GM12878 (cell line): ENCODE data around the gene TIAM1. TPM values are rescaled to one million over a fixed set of nuclear protein-coding genes. Genes with fewer than 3 reads are reported as not detected.

Experiments used
- ATAC-seq: fragments of 200-7000 bp; cut with Tn5 transposase; 3 replicates; pipeline ENCODE4 v1.9.1; 2020; ENCODE audit warnings: mild to moderate bottlenecking, moderate library complexity
- BruUV-seq: library from RNA; stranded (reverse); fragments of 400-500 nt; replicated peaks from 2 replicates; lab custom pipeline; 2021; lab: Mats Ljungman, UMichigan
- CTCF ChIA-PET: fragments of 300-600 bp; sonication (Branson Sonifier 250); formaldehyde crosslinking; extraction: SDS; loops from one replicate; lab custom pipeline; 2021; ENCODE audit warnings: inconsistent platforms; lab: Yijun Ruan, JAX
- POLR2A ChIA-PET: fragments of 350-600 bp; formaldehyde crosslinking; extraction: SDS; loops from one replicate; lab custom pipeline; 2021; ENCODE audit warnings: inconsistent platforms; lab: Charles Lee
- RAD21 ChIA-PET: fragments of 300-600 bp; sonication (Branson Sonifier 250); formaldehyde crosslinking; loops from one replicate; lab custom pipeline; 2023; ENCODE audit warnings: antibody characterized with exemption; ENCODE audit not compliant: unreplicated experiment; lab: Charles Lee
- SMC1A ChIA-PET: fragments of 300-600 bp; sonication (Branson Sonifier 250); formaldehyde crosslinking; loops from one replicate; lab custom pipeline; 2023; ENCODE audit not compliant: unreplicated experiment, uncharacterized antibody; lab: Charles Lee
- DNase-seq: peaks from one replicate; pipeline ENCODE4 v3.0.0-alpha.2; 2011; ENCODE audit warnings: low read depth, low spot score
- FAIRE-seq: peaks from 3 replicates; lab custom pipeline; 2011; peaks lifted over from hg19 to GRCh38; lab: Jason Lieb, UNC
- H2AFZ ChIP-seq: 2 replicates; pipeline ENCODE4 v1.6.0; 2011; ENCODE audit warnings: low read depth, low read length, control low read depth; ENCODE audit not compliant: control insufficient read depth
- H3K27ac ChIP-seq: 2 replicates; pipeline ENCODE4 v1.5.1; 2011; ENCODE audit warnings: control low read depth; ENCODE audit not compliant: control insufficient read depth, insufficient read depth
- H3K27me3 ChIP-seq, 2 experiments: replicated peaks in 1 of 2; 2 replicates each; pipeline versions ENCODE4 v1.6.0 to v1.6.1; 2011; ENCODE audit warnings: low read length in 1 of 2; ENCODE audit not compliant: control insufficient read depth in 2 of 2, insufficient read depth in 2 of 2
- H3K36me3 ChIP-seq, 2 experiments: 2 replicates each; pipeline ENCODE4 v1.5.1; 2011; ENCODE audit warnings: low read length in 1 of 2; ENCODE audit not compliant: control insufficient read depth in 2 of 2, insufficient read depth in 2 of 2
- H3K4me1 ChIP-seq: 2 replicates; pipeline ENCODE4 v1.6.1; 2011; ENCODE audit warnings: mild to moderate bottlenecking, low read length, moderate library complexity, mixed read lengths; ENCODE audit not compliant: control insufficient read depth, insufficient read depth
- H3K4me2 ChIP-seq: 2 replicates; pipeline ENCODE4 v1.6.0; 2011; ENCODE audit warnings: control low read depth; ENCODE audit not compliant: control insufficient read depth, insufficient read depth
- H3K4me3 ChIP-seq: fragments of 200-600 bp; sonication (generic); 2 replicates; pipeline ENCODE4 v1.5.1; 2016
- H3K79me2 ChIP-seq: 2 replicates; pipeline ENCODE4 v1.6.0; 2011; ENCODE audit warnings: low read length; ENCODE audit not compliant: control insufficient read depth, insufficient read depth
- H3K9ac ChIP-seq: 2 replicates; pipeline ENCODE4 v1.8.0; 2011; ENCODE audit warnings: low read length, control low read depth, mixed read lengths; ENCODE audit not compliant: control insufficient read depth, insufficient read depth
- H3K9me3 ChIP-seq: replicated peaks from 3 replicates; pipeline ENCODE4 v1.5.1; 2011; ENCODE audit warnings: mild to moderate bottlenecking, low read length; ENCODE audit not compliant: control insufficient read depth, insufficient read depth
- H4K20me1 ChIP-seq: 2 replicates; pipeline ENCODE4 v1.6.0; 2011; ENCODE audit not compliant: control insufficient read depth, insufficient read depth
- CREM ChIP-seq: IDR thresholded peaks from 2 replicates; pipeline ENCODE4 v1.6.1; 2014; ENCODE audit warnings: antibody characterized with exemption, low read depth
- E2F4 ChIP-seq: IDR thresholded peaks from 2 replicates; pipeline ENCODE4 v1.6.1; 2012; ENCODE audit warnings: low read depth, low read length, improper control_type of control experiment
- EP300 ChIP-seq, 2 experiments: fragments of 150-350 bp in 1 of 2; IDR thresholded peaks; 2 replicates each; pipeline ENCODE4 v1.6.1; 2011 to 2012; ENCODE audit warnings: low read depth in 2 of 2, low read length in 2 of 2, borderline replicate concordance in 1 of 2, improper control_type of control experiment in 1 of 2, inconsistent platforms in 1 of 2; ENCODE audit not compliant: control insufficient read depth in 1 of 2
- GABPA ChIP-seq: IDR thresholded peaks from 2 replicates; pipeline ENCODE4 v1.6.1; 2014; ENCODE audit warnings: antibody characterized with exemption, low read depth, mild to moderate bottlenecking, inconsistent platforms
- LARP7 ChIP-seq: fragments of 450-650 bp; IDR thresholded peaks from 2 replicates; pipeline ENCODE4 v1.6.1; 2017; ENCODE audit warnings: mild to moderate bottlenecking
- NR2C1 ChIP-seq: fragments of 450-650 bp; IDR thresholded peaks from 2 replicates; pipeline ENCODE4 v1.6.1; 2017; ENCODE audit warnings: antibody characterized with exemption, mild to moderate bottlenecking, moderate library complexity
- PRDM15 ChIP-seq: fragments of 450-650 bp; formaldehyde crosslinking; IDR thresholded peaks from 2 replicates; pipeline ENCODE4 v1.4.0; 2020; ENCODE audit warnings: mild to moderate bottlenecking, moderate library complexity
- RFX5 ChIP-seq: IDR thresholded peaks from 2 replicates; pipeline ENCODE4 v1.6.1; 2011; ENCODE audit warnings: low read depth, low read length, improper control_type of control experiment
- SKIL ChIP-seq: fragments of 450-650 bp; IDR thresholded peaks from 2 replicates; pipeline ENCODE4 v1.6.1; 2017; ENCODE audit warnings: mild to moderate bottlenecking, low read depth, inconsistent platforms; ENCODE audit not compliant: poor library complexity, severe bottlenecking
- SP1 ChIP-seq: IDR thresholded peaks from one replicate; pipeline ENCODE4 v1.6.1; 2011; ENCODE audit warnings: low read depth, low read length
- SUPT20H ChIP-seq: IDR thresholded peaks from 2 replicates; pipeline ENCODE4 v1.6.1; 2011; ENCODE audit warnings: low read depth, mild to moderate bottlenecking, low read length, moderate library complexity, borderline replicate concordance; ENCODE audit not compliant: control insufficient read depth
- YBX1 ChIP-seq: fragments of 450-650 bp; IDR thresholded peaks from 2 replicates; pipeline ENCODE4 v1.6.1; 2016; ENCODE audit warnings: antibody characterized with exemption
- ZBTB4 ChIP-seq: fragments of 450-650 bp; formaldehyde crosslinking; IDR thresholded peaks from 2 replicates; pipeline ENCODE4 v1.4.0; 2022; ENCODE audit warnings: mild to moderate bottlenecking, moderate library complexity
- WGBS: methylation state at CpG from one replicate; pipeline ENCODE4 v1.1.6; 2016; ENCODE audit warnings: low lambda C conversion rate; ENCODE audit not compliant: insufficient replicate concordance, insufficient coverage; ENCODE audit errors: missing lambda C conversion rate; 5-methylcytosine and 5-hydroxymethylcytosine counted together
- in situ Hi-C: fragments of 300-500 bp; cut with MboI; formaldehyde crosslinking; loops from 9 replicates; pipeline ENCODE4 v1.14.3; 2018; ENCODE audit warnings: mixed read lengths
- intact Hi-C: fragments of 100-400 bp; cut with micrococcal nuclease; formaldehyde crosslinking; loops from one replicate; pipeline ENCODE4 v1.14.2; 2022; ENCODE audit not compliant: unreplicated experiment
- polyA plus RNA-seq, 11 experiments: library from polyadenylated mRNA; depleted of rRNA in 4 of 11; unstranded in 6 of 11; stranded (reverse) in 5 of 11; fragments of >200 nt; fragmentation: Nextera tagmentation in 4 of 11; fragmentation: Illumina TruSeq in 1 of 11; extraction: Ambion mirVana in 4 of 11; extraction: Trizol in 1 of 11; gene quantifications; 1 replicate in 1 of 11; 2 replicates in 10 of 11; pipeline versions ENCODE4 v1.2.1 to v1.2.3, GENCODE V29; 2011 to 2016; ENCODE audit warnings: inconsistent platforms in 2 of 11, missing spikeins in 2 of 11, low read depth in 1 of 11
- total RNA-seq, 4 experiments: library from RNA; depleted of rRNA in 3 of 4; stranded (reverse); fragments of >200 nt in 3 of 4; fragmentation: Illumina TruSeq in 1 of 4; extraction: Trizol in 1 of 4; gene quantifications; 2 replicates each; pipeline versions ENCODE4 v1.2.1 to v1.2.3, GENCODE V29; 2013 to 2021

TIAM1 gene
- total and polyA plus RNA-seq, 10 of the 15 experiments (the other 5 are each of a cell fraction or from before 2014, with no cell fraction given): 0.31 to 35.9 (median 0.78) TPM

- ChIA-PET SMC1A (no interaction called here), CTCF (interaction anchor here (1.2 kb wide), 1 partner anchor 319 kb away, joined by 3 read pairs; no protein-coding TSS in a partner anchor), RAD21 (no interaction called here), POLR2A (interaction anchor here (0.7 to 0.9 kb wide), 2 partner anchors 9 to 25 kb away, joined by 3 read pairs; no protein-coding TSS in a partner anchor)
- no peak for ATAC-seq
- in situ Hi-C loops: no loop called here
- no peaks in the 10 kb centered on the region for H3K4me1 ChIP-seq
- H3K4me2 ChIP-seq: no peak overlapping the region
- no TSS peak for BruUV-seq
- H2AFZ ChIP-seq: no peak overlapping the region
- no peak for FAIRE-seq
- H3K9me3 ChIP-seq: no peaks in the 10 kb centered on the region; the same call in 2 of the 3 replicates
- H3K79me2 ChIP-seq: no peaks in the 10 kb centered on the region
- intact Hi-C loops: no loop called here
- no peaks in the 10 kb centered on the region for H4K20me1 ChIP-seq
- no peaks in the 10 kb centered on the region for H3K36me3 ChIP-seq
- no peak overlapping the region for H3K27ac ChIP-seq
- no peak overlapping the region for H3K9ac ChIP-seq
- H3K4me3 ChIP-seq: no peak overlapping the region
- WGBS: 29% methylated on average over 8 of the region's 8 CpGs
- H3K27me3 ChIP-seq: no peaks in the 10 kb centered on the region
- TF ChIP-seq RFX5 (no peak), SKIL (no peak), SUPT20H (no peak), NR2C1 (no peak), SP1 (no peak), EP300 (IDR thresholded peaks at IDR 0.05; ENCODE audit: borderline replicate concordance in 1 of 2, control insufficient read depth in 1 of 2, low read depth in 2 of 2, low read length in 2 of 2) (no peak), GABPA (no peak), PRDM15 (CRISPR knock-in tag) (no peak), YBX1 (no peak), E2F4 (no peak), LARP7 (no peak), ZBTB4 (CRISPR knock-in tag) (no peak), CREM (no peak)
- no peak for DNase-seq
Observed at GRCh38 chr21:31261759-31262158, 82.3 kb downstream of the TIAM1 start.
